IPS DF 4.7 (cell line): ENCODE measurements around the gene CDK6.

ENCODE experiments used
- DNase-seq: peaks from one replicate; pipeline ENCODE4 v3.0.0-alpha.2; 2013; ENCODE audit warnings: low spot score; ENCODE audit errors: extremely low read depth

CDK6 gene

GRCh38 chr7:92847305-92847704 lies 10.9 kb upstream of the CDK6 start:
- DNase-seq = no peak

GRCh38 chr7:92845736-92846135 lies 9.4 kb upstream of the CDK6 start:
- no peak for DNase-seq

- DNase-seq = no peak
Measured at GRCh38 chr7:92843781-92844180, 7.4 kb upstream of the CDK6 start.

- DNase-seq = no peak
Measured at GRCh38 chr7:92843034-92843760, 6.8 kb upstream of the CDK6 start.

- DNase-seq = no peak
Measured at GRCh38 chr7:92841192-92841591, 4.8 kb upstream of the CDK6 start.

GRCh38 chr7:92840316-92840715 lies 3.9 kb upstream of the CDK6 start:
- no peak for DNase-seq

- no peak for DNase-seq
Measured at GRCh38 chr7:92839901-92840300, 3.5 kb upstream of the CDK6 start.

GRCh38 chr7:92838934-92839333 lies 2.6 kb upstream of the CDK6 start:
- DNase-seq = no peak

GRCh38 chr7:92837000-92837749 lies 802 bp upstream of the CDK6 start:
- no peak for DNase-seq

GRCh38 chr7:92835851-92836488 lies 403 bp downstream of the CDK6 start:
- DNase-seq = no peak

- DNase-seq = no peak
Measured at GRCh38 chr7:92835261-92835850, 1.0 kb downstream of the CDK6 start.

- DNase-seq = no peak
Measured at GRCh38 chr7:92834507-92835260, 1.7 kb downstream of the CDK6 start.

GRCh38 chr7:92833766-92834506 lies 2.4 kb downstream of the CDK6 start:
- no peak for DNase-seq

- DNase-seq = no peak
Measured at GRCh38 chr7:92833024-92833765, 3.2 kb downstream of the CDK6 start.

- DNase-seq = no peak
Measured at GRCh38 chr7:92832534-92833023, 3.8 kb downstream of the CDK6 start.

- no peak for DNase-seq
Measured at GRCh38 chr7:92831716-92832533, 4.4 kb downstream of the CDK6 start.

- DNase-seq = no peak
Measured at GRCh38 chr7:92830532-92831110, 5.8 kb downstream of the CDK6 start.

- DNase-seq = no peak
Measured at GRCh38 chr7:92830027-92830426, 6.3 kb downstream of the CDK6 start.
